Skeletal muscle cell (primary cell): ENCODE data around the gene SKIDA1.

Experiments
- DNase-seq: peaks from one replicate; pipeline ENCODE4 v3.0.0-alpha.2; 2010; ENCODE audit warnings: low read depth
- H3K4me3 ChIP-seq: 2 replicates; pipeline ENCODE4 v1.5.1; 2011; ENCODE audit warnings: low read depth, mild to moderate bottlenecking, control low read depth, low read length, moderate library complexity

The SKIDA1 gene

GRCh38 chr10:21490711-21491105, 34.8 kb downstream of the SKIDA1 start:
- no peak overlapping the region for H3K4me3 ChIP-seq
- no peak for DNase-seq

- no peak overlapping the region for H3K4me3 ChIP-seq
- no peak for DNase-seq
These were observed 35.3 kb downstream of the SKIDA1 start for GRCh38 chr10:21490028-21490710.

GRCh38 chr10:21488957-21489446, 36.5 kb downstream of the SKIDA1 start:
- DNase-seq, result no peak
- no peak overlapping the region for H3K4me3 ChIP-seq

- no peak overlapping the region for H3K4me3 ChIP-seq
- DNase-seq, result peak; percentile 61
These were observed 37.1 kb downstream of the SKIDA1 start for GRCh38 chr10:21488246-21488956.

- no peak overlapping the region for H3K4me3 ChIP-seq
- DNase-seq, result no peak
These were observed 37.9 kb downstream of the SKIDA1 start for GRCh38 chr10:21487416-21488180.

GRCh38 chr10:21482821-21483220, 42.7 kb downstream of the SKIDA1 start:
- no peak for DNase-seq

GRCh38 chr10:21481407-21481806, 44.1 kb downstream of the SKIDA1 start:
- no peak for DNase-seq
- no peak overlapping the region for H3K4me3 ChIP-seq

More at GRCh38 chr10:21482821-21483220, 42.7 kb downstream of the SKIDA1 start:
- H3K4me3 ChIP-seq, result no peak overlapping the region

- DNase-seq, result no peak
- no peak overlapping the region for H3K4me3 ChIP-seq
These were observed 45.7 kb downstream of the SKIDA1 start for GRCh38 chr10:21479570-21480315.

- no peak overlapping the region for H3K4me3 ChIP-seq
- DNase-seq, result no peak
These were observed 50.1 kb downstream of the SKIDA1 start for GRCh38 chr10:21475393-21475792.

- no peak for DNase-seq
- no peak overlapping the region for H3K4me3 ChIP-seq
These were observed 51.9 kb downstream of the SKIDA1 start for GRCh38 chr10:21473541-21473940.

GRCh38 chr10:21473135-21473534, 52.3 kb downstream of the SKIDA1 start:
- DNase-seq, result no peak
- H3K4me3 ChIP-seq, result no peak overlapping the region

GRCh38 chr10:21468086-21468485, 57.4 kb downstream of the SKIDA1 start:
- DNase-seq, result no peak
- H3K4me3 ChIP-seq, result no peak overlapping the region

- H3K4me3 ChIP-seq, result no peak overlapping the region
- DNase-seq, result no peak
These were observed 57.8 kb downstream of the SKIDA1 start for GRCh38 chr10:21467633-21468032.

- no peak overlapping the region for H3K4me3 ChIP-seq
- no peak for DNase-seq
These were observed 61.3 kb downstream of the SKIDA1 start for GRCh38 chr10:21464134-21464533.
